T-helper 2 cell treated with Interferon-gamma antibody and Interleukin-4, amounts not matched to agents 100 ng/mL and 5 ng/mL, for 36 hours (primary cell): Measurements from ENCODE around the gene ANO10. TPM values are rescaled to one million over a fixed set of nuclear protein-coding genes. Genes with fewer than 3 reads are reported as not detected.
"Not testable (repeated sequence)": the region's sequence is repeated elsewhere in the genome, so short reads cannot be mapped to it uniquely, and the experiment has no call there.

Source experiments
- intact Hi-C: fragments of 100-400 bp; cut with micrococcal nuclease; formaldehyde crosslinking; loops from one replicate; pipeline ENCODE4 v1.15.1; 2023
- total RNA-seq: library from RNA; stranded (reverse); gene quantifications from 2 replicates; pipeline ENCODE4 v1.2.3, GENCODE V29; 2022

Gene ANO10
- total RNA-seq, 1 donor from 2014 or later, result 11.3 TPM

DNA sequence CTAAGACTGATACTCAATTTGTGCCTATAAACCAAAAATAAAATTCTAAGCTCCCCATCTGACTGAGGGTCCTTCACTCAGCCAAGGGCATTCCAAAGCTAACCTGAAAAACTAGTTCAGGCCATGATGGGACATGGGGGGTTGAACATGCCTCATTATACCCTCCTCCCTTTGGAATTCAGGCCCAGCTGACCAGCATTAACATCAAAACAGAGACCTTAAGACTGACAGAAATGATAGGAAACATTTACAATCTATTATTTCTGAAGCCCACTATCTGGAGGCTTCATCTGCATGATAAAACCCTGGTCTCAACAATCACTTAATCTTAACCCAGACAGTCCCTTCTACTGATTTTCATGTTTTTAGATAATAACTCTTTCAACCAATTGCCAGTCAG lies 140.4 kb downstream of the ANO10 start:
- intact Hi-C loops, result no loop called here

- intact Hi-C loops, result not testable (repeated sequence)
Observed at GRCh38 chr3:43478839-43479238, 143.0 kb downstream of the ANO10 start.

DNA sequence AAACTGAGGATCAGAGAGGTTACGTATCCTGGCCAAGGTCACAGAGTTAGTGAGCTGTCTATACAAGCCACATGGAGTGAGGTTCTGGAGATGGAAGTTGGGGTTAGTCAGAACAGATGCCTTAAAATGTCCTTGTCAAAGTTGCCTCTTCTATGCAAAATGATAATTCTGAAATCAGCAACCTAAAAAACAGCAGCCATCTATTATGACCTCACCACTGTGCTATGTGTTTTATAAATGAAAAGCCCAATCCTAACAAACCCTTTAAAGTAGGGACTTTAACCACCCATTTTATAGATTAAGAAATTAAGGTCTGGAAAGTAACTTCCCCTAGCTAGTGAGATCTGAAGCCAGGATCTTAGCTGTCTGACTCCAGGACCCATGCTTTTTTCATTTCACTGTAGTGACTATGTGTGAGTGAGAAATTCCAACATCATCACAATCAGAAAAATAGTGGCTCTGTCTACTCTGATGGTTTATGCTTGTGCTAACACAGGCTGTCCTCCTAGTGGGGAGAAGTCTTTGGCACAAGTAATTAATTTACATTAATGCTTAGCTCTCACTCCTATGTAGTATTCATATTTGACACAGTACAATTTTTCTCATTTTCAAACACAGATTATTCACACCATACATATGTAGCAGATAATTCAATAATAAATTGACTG lies 143.6 kb downstream of the ANO10 start:
- intact Hi-C loops, result no loop called here

DNA sequence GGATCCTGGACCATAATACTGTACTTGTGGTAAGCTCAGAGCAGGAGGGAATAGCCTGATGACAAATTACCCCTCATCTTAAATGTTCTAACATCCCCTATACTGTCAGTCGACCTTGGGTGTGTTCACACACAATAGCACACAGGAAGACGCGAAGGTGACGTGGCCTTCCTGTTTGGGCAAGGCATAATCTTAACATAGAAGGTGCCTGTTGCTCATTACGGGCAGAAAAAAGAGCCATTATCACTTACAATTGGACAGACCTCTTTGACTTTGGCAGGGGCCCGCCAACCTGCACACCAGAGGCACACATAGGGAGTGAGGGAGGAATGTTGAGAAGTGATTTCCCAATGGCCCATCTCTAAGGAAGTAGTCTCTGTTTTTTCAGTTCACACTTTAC lies 144.2 kb downstream of the ANO10 start:
- intact Hi-C loops, result no loop called here

DNA sequence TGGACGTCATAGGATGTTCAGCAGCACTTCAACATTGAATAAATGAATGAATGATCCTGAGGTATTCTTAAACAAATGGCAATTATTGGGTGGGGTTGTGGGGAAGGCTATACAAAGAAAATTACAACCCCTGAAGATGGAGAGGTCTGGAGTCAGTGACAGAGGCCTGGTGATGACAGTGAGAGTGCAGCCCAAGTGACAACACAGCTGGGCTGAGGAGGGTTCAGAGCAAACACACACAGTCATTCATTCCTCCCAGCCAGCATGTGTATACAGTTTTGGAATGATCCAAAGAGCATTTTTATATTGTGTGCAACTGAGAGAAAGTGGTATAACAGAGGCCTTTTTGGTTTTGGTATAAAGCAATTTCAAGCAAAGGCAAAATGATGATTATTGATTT lies 148.1 kb downstream of the ANO10 start:
- intact Hi-C loops, result no loop called here

GRCh38 chr3:43473244-43473643 lies 148.6 kb downstream of the ANO10 start:
- intact Hi-C loops, result no loop called here

- intact Hi-C loops, result no loop called here
Observed at GRCh38 chr3:43468133-43468532, 153.7 kb downstream of the ANO10 start.

DNA sequence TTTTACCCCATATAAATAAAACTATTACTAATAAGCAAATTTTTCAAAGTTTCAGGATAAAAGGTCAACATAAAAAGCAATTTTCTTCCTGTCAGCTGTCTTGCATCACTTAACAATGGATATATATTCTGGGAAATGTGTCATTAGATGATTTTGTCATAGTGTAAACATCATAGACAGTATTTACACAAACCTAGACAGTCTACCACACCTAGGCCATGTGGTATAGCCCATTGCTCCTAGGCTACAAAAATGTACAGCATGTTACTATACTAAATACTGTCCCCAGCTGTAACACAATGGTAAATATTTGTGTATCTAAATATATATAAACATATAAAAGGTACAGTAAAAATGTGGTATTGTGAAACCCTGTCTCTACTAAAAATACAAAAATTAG lies 156.7 kb downstream of the ANO10 start:
- intact Hi-C loops, result no loop called here

DNA sequence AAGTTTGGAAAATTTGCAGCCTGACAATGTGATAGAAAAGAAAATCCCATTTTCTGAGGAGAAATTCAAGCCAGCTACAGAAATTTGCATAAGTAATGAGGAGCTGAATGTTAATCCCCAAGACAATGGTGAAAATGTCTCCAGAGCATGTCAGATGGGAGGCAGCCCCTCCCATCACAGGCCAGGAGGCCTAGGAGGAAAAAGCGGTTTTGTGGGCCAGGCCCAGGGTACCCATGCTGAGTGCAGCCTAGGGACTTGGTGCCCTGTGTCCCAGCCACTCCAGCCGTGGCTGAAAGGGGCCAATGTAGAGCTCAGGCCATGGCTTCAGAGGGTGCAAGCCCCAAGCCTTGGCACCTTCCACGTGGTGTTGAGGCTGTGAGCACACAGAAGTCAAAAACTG lies 159.2 kb downstream of the ANO10 start:
- intact Hi-C loops, result not testable (repeated sequence)

GRCh38 chr3:43461345-43461744 lies 160.5 kb downstream of the ANO10 start:
- intact Hi-C loops, result no loop called here

DNA sequence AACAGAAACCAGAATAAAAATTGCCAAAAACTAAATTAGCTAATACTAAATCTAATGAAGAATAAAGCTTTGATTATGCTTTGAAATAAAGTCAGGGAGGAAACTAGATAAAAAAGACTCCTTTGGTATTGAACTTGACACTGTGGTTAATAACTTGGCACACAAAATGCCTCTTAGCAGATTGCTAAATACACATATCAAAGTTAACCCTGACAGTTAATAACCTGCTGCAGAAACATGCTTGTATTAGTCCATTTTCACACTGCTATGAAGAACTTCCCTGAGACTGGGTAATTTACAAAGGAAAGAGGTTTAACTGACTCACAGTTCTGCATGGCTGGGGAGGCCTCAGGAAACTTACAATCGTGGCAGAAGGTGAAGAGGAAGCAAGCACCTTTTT lies 164.8 kb downstream of the ANO10 start:
- intact Hi-C loops, result not testable (repeated sequence)

- intact Hi-C loops, result no loop called here
Observed at GRCh38 chr3:43455233-43455632, 166.6 kb downstream of the ANO10 start.

- intact Hi-C loops, result no loop called here
Observed at GRCh38 chr3:43453981-43454380, 167.8 kb downstream of the ANO10 start.

DNA sequence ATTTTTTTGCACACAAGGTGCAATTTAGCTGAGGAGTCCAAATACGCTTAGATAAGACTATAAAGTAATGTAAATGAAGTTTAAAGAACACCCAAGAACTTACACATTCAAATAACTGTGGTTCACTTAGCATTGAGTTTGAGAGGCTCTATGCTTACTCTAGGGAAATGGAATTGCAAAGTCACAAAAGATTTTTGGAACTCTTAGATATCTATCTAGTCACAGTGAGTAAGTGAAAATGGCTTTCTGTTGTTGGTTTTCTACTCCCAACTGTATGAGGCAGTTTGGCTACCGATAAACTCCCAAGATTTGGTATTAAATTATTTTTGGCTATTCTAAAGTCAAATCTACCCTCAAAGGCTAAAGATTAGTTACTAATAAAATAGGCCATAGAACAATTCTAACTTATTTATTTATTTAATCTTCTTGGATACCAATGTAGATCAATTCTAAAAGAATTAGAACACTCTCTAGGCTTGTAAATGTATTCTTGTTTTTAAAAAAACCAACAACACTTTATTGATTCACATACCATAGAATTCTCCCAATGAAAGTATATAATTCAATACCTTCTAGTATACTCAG lies 170.0 kb downstream of the ANO10 start:
- intact Hi-C loops, result no loop called here

DNA sequence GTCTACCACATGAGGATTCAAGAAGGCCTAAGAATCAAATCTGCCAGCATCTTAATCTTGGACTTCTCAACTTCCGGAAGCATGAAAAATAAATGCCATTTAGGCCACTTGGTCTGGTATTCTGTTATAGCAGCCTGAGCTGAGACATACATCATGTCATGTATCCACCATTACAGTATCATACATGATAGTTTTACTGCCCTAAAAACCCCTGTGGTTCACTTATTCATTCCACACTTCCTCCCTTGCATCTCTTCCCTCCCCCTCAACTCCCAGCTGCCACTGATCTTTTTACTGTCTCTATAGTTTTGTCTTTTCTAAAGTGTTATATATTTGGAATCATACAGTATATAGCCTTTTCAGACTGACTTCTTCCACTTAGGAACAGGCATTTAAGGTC lies 173.7 kb downstream of the ANO10 start:
- intact Hi-C loops, result no loop called here

DNA sequence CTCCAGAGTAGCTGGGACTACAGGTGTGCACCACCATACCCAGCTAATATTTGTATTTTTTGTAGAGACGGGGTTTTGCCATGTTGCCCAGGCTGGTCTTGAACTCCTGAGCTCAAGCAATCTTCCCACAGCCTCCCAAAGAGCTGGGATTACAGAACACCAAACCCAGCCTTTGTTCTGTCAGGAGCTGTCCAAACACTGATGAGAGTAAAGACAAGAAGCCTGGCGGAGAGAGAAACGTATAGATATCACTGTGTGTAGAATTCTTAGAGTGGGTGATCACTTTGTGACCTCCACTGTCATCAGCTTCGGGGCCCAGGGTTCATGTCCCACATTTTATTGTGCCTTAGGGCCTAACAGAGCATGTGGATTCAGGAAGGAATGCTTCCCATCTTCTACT lies 176.0 kb downstream of the ANO10 start:
- intact Hi-C loops, result no loop called here

- intact Hi-C loops, result no loop called here
Observed at GRCh38 chr3:43442872-43443395, 178.9 kb downstream of the ANO10 start.

DNA sequence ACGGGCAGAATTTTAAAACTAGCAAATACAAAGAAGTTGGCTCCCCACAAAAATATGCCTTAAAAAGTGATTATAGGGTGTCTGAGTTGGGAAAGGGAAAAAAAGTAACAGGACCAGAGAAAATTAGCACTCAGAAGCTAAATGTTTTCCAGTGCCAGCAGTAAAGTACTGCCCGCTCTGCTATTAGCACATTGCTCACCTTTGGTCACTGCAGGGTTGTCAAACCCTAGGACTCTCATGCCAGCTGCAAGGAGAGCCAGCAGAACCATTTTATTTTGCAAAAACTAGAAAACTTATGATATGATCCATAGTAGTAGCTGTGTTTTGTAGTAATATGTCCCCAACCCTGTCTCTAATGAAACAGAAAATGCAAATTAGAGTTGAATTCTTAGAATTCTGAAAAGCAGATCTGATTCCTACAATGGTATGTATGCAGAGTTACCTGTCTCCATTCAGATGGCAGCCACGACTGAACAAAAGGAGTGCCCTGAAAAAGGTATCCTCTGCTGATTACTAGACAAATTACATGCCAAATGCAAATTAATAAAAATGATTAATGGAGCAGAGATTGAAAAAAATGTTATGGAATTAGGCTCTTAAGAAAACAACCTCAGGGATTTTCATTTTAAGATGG lies 185.2 kb downstream of the ANO10 start:
- intact Hi-C loops, result no loop called here

GRCh38 chr3:43435706-43436105 lies 186.1 kb downstream of the ANO10 start:
- intact Hi-C loops, result no loop called here

GRCh38 chr3:43434431-43434830 lies 187.4 kb downstream of the ANO10 start:
- intact Hi-C loops, result no loop called here

DNA sequence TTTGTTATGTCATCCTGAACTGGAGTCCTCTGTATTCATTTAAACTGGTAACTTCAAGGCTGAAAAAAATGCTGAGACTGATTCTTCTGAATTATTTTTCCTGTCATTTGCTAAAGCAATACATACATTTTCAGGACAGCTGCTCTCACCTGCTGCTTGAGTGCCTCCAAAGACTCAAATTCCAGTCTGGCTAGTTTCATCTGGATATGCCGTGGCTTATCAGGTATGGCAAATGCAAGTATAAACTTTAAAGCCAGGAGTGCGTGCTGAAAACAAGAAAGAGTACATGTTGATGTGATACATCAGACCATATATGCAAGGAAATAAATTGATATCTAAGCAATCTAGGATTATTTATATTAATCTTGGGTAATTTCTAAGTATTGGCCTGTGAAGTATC lies 189.3 kb downstream of the ANO10 start:
- intact Hi-C loops, result no loop called here

GRCh38 chr3:43426388-43426787 lies 195.4 kb downstream of the ANO10 start:
- intact Hi-C loops, result no loop called here

- intact Hi-C loops, result no loop called here
Observed at GRCh38 chr3:43425829-43426228, 196.0 kb downstream of the ANO10 start.
